Measurements from ENCODE around the gene NR5A2.

The NR5A2 gene

DNA sequence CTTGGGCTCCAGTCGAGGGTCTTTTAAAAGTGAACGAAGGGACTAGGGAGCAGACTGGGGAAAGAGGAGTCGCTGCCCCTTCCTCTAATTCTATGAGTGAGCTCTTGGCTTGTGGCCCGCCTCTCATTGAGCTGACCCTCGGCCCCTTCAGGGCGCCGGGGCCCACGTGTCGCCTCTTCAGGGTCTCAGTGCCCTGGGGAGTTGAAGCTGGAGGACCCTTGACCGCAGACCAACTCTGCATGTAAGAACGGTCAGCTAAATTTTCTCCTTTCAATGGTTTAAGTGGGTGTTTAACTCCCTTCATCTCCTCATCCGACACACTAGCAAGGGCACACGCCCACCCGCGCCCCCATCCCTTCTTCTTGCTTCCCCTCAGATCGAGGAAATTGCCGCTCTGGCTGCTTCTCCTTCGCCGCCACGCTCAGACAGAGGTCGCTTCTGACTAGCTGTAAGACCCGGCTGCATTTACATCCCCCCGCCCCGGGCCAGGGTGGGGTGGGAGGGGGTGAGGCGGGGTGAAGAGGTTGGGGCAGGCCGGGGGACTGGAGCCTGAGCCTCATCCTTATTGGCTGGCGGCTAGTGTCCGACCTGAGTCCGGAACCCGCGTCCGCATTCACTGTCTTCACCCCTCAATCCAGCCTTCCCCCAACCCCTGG is 10.9 kb downstream of the NR5A2 start:
- TF ChIP-seq, protein P1, sequence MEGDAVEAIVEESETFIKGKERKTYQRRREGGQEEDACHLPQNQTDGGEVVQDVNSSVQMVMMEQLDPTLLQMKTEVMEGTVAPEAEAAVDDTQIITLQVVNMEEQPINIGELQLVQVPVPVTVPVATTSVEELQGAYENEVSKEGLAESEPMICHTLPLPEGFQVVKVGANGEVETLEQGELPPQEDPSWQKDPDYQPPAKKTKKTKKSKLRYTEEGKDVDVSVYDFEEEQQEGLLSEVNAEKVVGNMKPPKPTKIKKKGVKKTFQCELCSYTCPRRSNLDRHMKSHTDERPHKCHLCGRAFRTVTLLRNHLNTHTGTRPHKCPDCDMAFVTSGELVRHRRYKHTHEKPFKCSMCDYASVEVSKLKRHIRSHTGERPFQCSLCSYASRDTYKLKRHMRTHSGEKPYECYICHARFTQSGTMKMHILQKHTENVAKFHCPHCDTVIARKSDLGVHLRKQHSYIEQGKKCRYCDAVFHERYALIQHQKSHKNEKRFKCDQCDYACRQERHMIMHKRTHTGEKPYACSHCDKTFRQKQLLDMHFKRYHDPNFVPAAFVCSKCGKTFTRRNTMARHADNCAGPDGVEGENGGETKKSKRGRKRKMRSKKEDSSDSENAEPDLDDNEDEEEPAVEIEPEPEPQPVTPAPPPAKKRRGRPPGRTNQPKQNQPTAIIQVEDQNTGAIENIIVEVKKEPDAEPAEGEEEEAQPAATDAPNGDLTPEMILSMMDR (IDR thresholded peaks at IDR 0.05; ENCODE audit: low read depth, low read length) = no peak
- peak overlapping the region; percentile 51 to 60 for H3K4me3 ChIP-seq (replicated peaks in 1 of 2; ENCODE audit: low read depth in 2 of 2, low read length in 2 of 2)
- DNase-seq (ENCODE audit: low read depth in 2 of 2) = no peak

DNA sequence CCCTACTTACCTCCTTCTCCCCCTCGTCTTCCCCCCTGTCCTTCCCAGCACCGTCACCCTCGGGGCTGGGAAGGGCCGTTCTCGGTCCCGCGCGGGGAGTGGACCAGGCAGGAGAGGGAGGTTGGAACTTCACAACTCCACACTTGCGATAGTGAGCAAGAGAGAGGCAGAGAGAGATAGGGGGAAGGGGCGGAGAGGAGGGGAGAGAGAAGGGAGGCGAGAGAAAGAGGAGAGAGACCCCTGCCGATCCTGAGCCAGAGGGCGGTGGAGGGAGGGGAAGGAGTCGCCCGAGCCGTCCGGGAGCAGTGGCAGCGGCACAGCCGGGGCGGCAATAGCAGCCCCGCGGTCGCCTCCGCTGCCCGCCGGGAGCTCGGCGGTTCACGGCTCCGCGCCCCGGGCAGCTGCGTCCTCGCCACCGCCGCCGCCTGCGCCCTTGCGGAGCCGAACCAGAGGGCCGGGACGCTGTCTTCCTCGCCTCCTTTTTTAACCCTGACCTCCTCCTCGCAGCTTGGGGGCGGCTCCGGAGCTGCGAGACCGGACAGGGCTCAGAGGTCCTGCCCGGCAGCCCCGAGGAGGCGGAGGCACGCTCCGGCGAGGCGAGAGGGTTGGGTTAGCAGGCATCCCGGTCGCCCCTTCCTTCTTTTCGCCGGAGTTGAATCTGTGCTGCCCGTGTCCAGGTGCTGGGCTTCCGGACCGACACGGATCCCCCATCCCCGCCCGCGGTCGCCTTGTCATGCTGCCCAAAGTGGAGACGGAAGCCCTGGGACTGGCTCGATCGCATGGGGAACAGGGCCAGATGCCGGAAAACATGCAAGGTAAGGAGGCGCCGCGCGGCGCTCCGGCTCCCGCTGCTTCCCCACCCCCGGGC is 11.7 kb downstream of the NR5A2 start:
- H3K4me3 ChIP-seq (replicated peaks in 1 of 2; ENCODE audit: low read depth in 2 of 2, low read length in 2 of 2) = peak overlapping the region; percentile 51 to 60
- TF ChIP-seq, protein P1 (IDR thresholded peaks at IDR 0.05; ENCODE audit: low read depth, low read length) = no peak
- DNase-seq (ENCODE audit: low read depth in 2 of 2) = peak in 1 of 2 donors; percentile 29

DNA sequence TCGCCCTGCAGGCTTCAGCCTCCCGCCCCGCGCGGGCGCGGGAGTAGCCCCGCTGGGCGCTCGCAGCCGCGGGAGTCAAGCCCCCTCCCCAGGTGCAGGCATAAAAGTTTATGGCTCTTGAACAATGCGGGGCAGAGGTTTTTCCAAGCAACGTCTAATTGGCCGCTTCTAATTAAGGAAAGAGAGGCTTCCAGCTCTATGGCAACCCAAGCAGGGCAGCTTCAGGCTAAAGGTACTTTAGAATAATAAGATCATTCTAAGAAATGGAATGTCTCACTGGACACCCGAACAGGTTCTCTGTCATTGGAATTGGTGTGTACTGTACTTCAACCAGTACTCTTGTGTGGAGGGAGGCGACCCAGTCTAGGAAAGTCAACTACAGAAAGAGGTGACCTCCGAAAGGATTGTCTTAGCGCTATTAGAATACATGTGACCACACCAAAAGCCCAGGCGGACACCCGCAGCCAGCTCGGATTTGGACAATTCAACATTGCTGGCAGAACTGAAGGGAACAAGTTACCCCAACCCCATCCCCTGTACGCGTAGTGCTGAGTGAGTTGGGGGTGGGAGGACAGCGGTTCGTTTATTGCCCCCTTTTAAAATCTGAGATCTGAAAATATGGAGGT is 12.5 kb downstream of the NR5A2 start:
- DNase-seq (ENCODE audit: low read depth in 2 of 2) = no peak
- TF ChIP-seq, protein P1 (IDR thresholded peaks at IDR 0.05; ENCODE audit: low read depth, low read length) = no peak
- peak overlapping the region; percentile 51 to 60 for H3K4me3 ChIP-seq (replicated peaks in 1 of 2; ENCODE audit: low read depth in 2 of 2, low read length in 2 of 2)

DNA sequence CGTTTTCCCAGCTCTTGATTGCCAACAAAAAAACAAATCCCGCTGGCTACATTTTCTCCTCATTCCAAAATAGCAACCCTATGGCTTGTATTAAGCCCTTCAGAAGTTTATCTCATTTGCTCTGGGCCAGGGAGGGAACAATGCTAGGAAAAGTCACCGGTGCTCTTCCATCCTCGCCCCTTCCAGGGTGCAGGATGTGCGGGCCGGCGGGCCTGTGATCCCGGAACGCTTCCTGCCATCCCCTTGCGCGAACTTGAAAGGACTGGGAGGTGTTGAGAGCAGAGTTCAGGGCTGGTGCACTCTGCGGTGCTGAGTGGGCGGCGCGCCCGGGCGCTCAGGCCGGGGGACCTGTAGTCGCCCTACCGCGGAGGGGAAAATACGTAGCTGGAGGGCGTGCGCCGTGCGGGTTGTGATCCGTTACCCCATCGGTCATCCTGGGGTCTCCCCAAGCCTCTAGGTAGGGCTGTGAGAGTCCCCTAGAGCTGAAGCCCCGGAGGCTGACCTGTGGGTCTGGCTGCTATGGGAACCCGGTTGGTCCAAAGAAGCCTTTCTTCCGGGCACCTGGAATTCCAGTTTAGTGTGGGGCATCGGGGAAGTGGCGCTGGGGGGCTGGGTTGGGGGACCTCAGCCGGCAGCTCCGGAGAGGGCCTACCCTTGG is 13.1 kb downstream of the NR5A2 start:
- TF ChIP-seq, protein P1 (IDR thresholded peaks at IDR 0.05; ENCODE audit: low read depth, low read length) = no peak
- peak in 1 of 2 donors; percentile 35 for DNase-seq (ENCODE audit: low read depth in 2 of 2)
- peak overlapping the region; percentile 33 to 51 for H3K4me3 ChIP-seq (replicated peaks in 1 of 2; ENCODE audit: low read depth in 2 of 2, low read length in 2 of 2)

DNA sequence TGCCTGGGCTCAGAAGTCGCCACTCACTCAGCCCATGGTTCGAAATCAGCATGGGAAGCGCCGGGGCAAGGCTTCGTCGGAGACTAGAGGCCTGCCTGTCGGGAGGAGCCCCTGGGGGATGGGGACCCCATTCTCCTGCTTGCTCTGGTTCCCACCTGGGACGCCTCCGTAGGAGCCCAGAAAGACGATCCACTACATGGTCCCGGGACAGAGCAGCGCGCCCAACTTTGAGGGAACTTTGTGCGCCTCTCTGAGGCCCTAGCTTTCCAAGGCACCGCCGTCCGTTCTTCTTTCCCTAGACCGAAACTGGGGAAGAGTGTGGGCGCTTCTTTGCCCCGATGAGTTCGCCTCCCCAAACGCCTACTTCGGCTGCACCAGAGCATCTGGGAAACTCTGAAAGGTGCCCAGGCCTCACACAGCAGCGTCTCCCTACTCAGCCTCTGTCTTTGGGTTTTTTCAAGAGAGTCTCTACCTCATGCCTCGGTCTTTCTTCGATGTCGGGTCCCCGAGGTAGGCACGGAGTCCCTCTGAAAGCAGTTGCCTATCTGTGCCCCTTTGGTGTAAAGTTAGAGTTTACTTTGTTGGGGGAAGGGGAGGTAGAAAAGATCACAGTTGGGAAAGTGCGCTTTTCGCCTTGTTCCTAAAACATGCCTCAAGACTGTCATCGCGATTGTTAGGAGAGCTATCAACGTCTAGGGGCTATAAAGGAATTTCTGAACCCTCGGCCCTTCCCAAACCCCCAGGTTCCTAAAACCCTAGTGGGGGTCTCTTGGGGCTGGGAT is 14.0 kb downstream of the NR5A2 start:
- DNase-seq (ENCODE audit: low read depth in 2 of 2) = no peak
- no peak overlapping the region for H3K4me3 ChIP-seq (replicated peaks in 1 of 2; ENCODE audit: low read depth in 2 of 2, low read length in 2 of 2)
- TF ChIP-seq, protein P1 (IDR thresholded peaks at IDR 0.05; ENCODE audit: low read depth, low read length) = no peak

DNA sequence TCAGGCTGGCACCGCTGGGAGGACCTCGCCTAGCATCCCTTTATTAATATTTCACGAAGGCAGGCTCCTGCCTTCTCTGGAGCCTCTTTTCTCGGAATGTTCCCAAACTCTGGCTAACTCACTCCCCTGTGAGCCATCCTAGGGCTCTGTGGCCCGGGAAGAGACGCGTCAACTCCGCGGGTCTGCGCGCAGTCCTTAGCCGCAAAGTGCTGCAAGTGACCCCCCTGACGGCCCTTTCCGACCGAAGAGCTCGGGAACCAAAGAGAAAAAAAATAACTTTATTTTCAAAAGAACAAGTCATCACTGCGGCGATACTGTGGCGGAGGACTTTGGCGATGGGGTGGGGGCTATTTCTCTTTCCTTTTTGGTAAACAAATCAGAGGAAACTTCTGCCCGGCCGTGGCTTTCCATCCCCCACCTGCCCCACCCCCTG is 14.6 kb downstream of the NR5A2 start:
- no peak for DNase-seq (ENCODE audit: low read depth in 2 of 2)
- peak overlapping the region; percentile 39 to 40 for H3K4me3 ChIP-seq (replicated peaks in 1 of 2; ENCODE audit: low read depth in 2 of 2, low read length in 2 of 2)
- TF ChIP-seq, protein P1 (IDR thresholded peaks at IDR 0.05; ENCODE audit: low read depth, low read length) = no peak

Measured in cardiac fibroblast (primary cell).